MCF 10A (cell line): Measurements from ENCODE around the gene GLCCI1. TPM values are rescaled to one million over a fixed set of nuclear protein-coding genes. Genes with fewer than 3 reads are reported as not detected.
"Not testable (repeated sequence)": the region's sequence is repeated elsewhere in the genome, so short reads cannot be mapped to it uniquely, and the experiment has no call there.

ENCODE experiments used
- BruUV-seq: library from RNA; stranded (reverse); fragments of 400-500 nt; replicated peaks from 2 replicates; lab custom pipeline; 2021; lab: Mats Ljungman, UMichigan
- CTCF ChIA-PET: fragments of 300-600 bp; sonication (Branson Sonifier 250); formaldehyde crosslinking; extraction: SDS; loops from one replicate; lab custom pipeline; 2021; ENCODE audit warnings: antibody characterized with exemption, inconsistent platforms; lab: Yijun Ruan, JAX
- POLR2A ChIA-PET: fragments of 300-600, 350-650 bp; sonication (Branson Sonifier 250); formaldehyde crosslinking; extraction: SDS; loops from one replicate; lab custom pipeline; 2020; ENCODE audit warnings: antibody characterized with exemption, inconsistent platforms; lab: Yijun Ruan, JAX
- DNase-seq: peaks from one replicate; pipeline ENCODE4 v3.0.0-alpha.2; 2018; ENCODE audit not compliant: unreplicated experiment
- H3K27ac Mint-ChIP-seq: one replicate; pipeline ENCODE4 v1.8.0; 2022; ENCODE audit warnings: mild to moderate bottlenecking, low read depth, mixed read lengths; ENCODE audit not compliant: unreplicated experiment
- H3K27me3 Mint-ChIP-seq: one replicate; pipeline ENCODE4 v1.8.0; 2022; ENCODE audit warnings: mixed read lengths; ENCODE audit not compliant: insufficient read depth, unreplicated experiment
- H3K36me3 Mint-ChIP-seq: one replicate; pipeline ENCODE4 v1.8.0; 2022; ENCODE audit warnings: mild to moderate bottlenecking, moderate library complexity, mixed read lengths; ENCODE audit not compliant: insufficient read depth, unreplicated experiment
- H3K4me1 Mint-ChIP-seq: one replicate; pipeline ENCODE4 v1.8.0; 2022; ENCODE audit warnings: mixed read lengths; ENCODE audit not compliant: insufficient read depth, unreplicated experiment
- H3K4me3 Mint-ChIP-seq: one replicate; pipeline ENCODE4 v1.8.0; 2022; ENCODE audit warnings: mild to moderate bottlenecking, moderate library complexity, mixed read lengths; ENCODE audit not compliant: unreplicated experiment
- H3K9me3 Mint-ChIP-seq: one replicate; pipeline ENCODE4 v1.8.0; 2022; ENCODE audit warnings: mixed read lengths; ENCODE audit not compliant: unreplicated experiment
- intact Hi-C: fragments of 100-400 bp; cut with micrococcal nuclease; formaldehyde crosslinking; loops from 2 replicates; pipeline ENCODE4 v1.14.1; 2022
- total RNA-seq: library from RNA; stranded (reverse); gene quantifications from 2 replicates; pipeline ENCODE4 v1.2.3, GENCODE V29; 2022
- TF ChIP-seq, protein P1 (sequence below): fragments of 200-600 bp; IDR thresholded peaks from one replicate; pipeline ENCODE4 v1.8.0; 2022; ENCODE audit warnings: antibody characterized with exemption, mild to moderate bottlenecking; ENCODE audit not compliant: unreplicated experiment

The GLCCI1 gene
- total RNA-seq, 1 experiment from 2014 or later = 5.3 TPM

DNA sequence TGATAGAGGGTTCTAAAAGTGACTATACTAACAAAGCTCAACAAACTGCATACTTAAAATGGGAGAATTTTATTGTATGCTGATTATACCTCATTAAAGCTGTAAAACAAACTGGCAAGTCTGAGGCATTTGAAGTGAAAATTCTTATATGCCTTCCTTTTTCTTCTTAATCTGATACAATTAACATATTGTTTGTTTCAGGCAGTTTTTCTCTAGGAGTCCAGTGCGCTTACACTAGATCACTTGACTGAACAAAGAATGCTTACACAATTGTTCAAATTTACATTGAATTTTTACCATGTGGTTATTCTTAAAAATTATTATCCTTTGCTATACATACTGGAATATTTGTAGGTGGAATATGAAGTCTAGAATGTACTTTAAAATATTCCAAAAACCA is 89.0 kb downstream of the GLCCI1 start:
- intact Hi-C loops = no loop called here
- peaks cover 27% of the 10 kb centered on the region for H3K36me3 Mint-ChIP-seq
- POLR2A ChIA-PET = no interaction called here

DNA sequence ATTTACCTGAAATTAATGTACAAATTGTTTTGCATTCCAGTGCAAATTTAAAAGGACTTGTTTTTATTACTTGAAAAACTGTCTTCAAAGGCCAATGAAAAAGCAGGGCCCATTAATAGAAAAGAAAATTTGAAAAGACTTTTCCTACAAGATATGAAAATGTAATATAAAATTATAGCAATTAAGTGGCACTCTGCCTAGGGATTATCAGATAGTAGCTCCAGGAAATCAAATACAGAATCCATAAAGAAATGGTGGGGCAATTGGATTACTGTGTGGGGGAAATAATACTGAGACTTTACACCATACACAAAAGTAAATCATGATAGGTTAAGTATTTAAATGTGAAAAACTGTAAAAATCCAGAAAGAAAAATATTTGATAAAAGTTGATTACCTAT is 89.7 kb downstream of the GLCCI1 start:
- Mint-ChIP-seq H3K36me3 (peaks cover 30% of the 10 kb centered on the region), H3K4me3 (no peak overlapping the region), H3K4me1 (no peaks in the 10 kb centered on the region), H3K9me3 (no peaks in the 10 kb centered on the region), H3K27ac (no peak overlapping the region), H3K27me3 (no peaks in the 10 kb centered on the region)
- TF ChIP-seq, protein P1, sequence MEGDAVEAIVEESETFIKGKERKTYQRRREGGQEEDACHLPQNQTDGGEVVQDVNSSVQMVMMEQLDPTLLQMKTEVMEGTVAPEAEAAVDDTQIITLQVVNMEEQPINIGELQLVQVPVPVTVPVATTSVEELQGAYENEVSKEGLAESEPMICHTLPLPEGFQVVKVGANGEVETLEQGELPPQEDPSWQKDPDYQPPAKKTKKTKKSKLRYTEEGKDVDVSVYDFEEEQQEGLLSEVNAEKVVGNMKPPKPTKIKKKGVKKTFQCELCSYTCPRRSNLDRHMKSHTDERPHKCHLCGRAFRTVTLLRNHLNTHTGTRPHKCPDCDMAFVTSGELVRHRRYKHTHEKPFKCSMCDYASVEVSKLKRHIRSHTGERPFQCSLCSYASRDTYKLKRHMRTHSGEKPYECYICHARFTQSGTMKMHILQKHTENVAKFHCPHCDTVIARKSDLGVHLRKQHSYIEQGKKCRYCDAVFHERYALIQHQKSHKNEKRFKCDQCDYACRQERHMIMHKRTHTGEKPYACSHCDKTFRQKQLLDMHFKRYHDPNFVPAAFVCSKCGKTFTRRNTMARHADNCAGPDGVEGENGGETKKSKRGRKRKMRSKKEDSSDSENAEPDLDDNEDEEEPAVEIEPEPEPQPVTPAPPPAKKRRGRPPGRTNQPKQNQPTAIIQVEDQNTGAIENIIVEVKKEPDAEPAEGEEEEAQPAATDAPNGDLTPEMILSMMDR = no peak
- ChIA-PET CTCF (no interaction called here), POLR2A (no interaction called here)
- BruUV-seq = no TSS peak
- intact Hi-C loops = no loop called here
- no peak for DNase-seq

More for the DNA sequence above, 89.0 kb downstream of the GLCCI1 start:
- no peak overlapping the region for H3K27ac Mint-ChIP-seq
- no peaks in the 10 kb centered on the region for H3K4me1 Mint-ChIP-seq
- H3K27me3 Mint-ChIP-seq = no peaks in the 10 kb centered on the region
- no peaks in the 10 kb centered on the region for H3K9me3 Mint-ChIP-seq
- CTCF ChIA-PET = interaction anchor here (1.1 kb wide), 1 partner anchor 22 kb away, joined by 3 read pairs; no protein-coding TSS in a partner anchor
- no TSS peak for BruUV-seq
- no peak for DNase-seq
- TF ChIP-seq, protein P1 = no peak
- no peak overlapping the region for H3K4me3 Mint-ChIP-seq

DNA sequence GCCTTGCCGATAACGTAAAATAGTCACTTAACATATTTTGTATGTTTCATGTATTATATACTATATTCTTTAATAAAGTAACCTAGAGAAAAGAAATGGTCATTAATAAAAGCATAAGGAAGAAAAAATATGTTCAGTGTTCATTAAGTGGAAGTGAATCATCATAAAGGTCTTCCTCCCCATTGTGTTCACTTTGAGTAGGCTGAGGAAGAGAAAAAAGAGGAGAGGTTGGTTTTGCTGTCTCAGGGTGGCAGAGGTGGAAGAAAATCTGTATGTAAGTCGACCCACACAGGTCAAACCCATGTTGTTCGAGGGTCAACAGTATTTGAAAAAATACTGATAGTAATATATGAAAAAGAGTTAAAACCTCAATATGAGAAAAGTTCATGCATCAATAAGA is 90.3 kb downstream of the GLCCI1 start:
- peaks cover 35% of the 10 kb centered on the region for H3K36me3 Mint-ChIP-seq
- no peak for DNase-seq
- TF ChIP-seq, protein P1 = no peak
- no peak overlapping the region for H3K27ac Mint-ChIP-seq
- no TSS peak for BruUV-seq
- CTCF ChIA-PET = interaction anchor here (0.5 kb wide), 1 partner anchor 120 kb away, joined by 3 read pairs; no protein-coding TSS in a partner anchor
- no peak overlapping the region for H3K4me3 Mint-ChIP-seq
- H3K4me1 Mint-ChIP-seq = peaks cover 3% of the 10 kb centered on the region
- POLR2A ChIA-PET = no interaction called here
- intact Hi-C loops = no loop called here
- no peaks in the 10 kb centered on the region for H3K9me3 Mint-ChIP-seq
- no peaks in the 10 kb centered on the region for H3K27me3 Mint-ChIP-seq

- intact Hi-C loops = no loop called here
- Mint-ChIP-seq H3K27ac (no peak overlapping the region), H3K9me3 (no peaks in the 10 kb centered on the region), H3K4me3 (no peak overlapping the region), H3K36me3 (peaks cover 34% of the 10 kb centered on the region), H3K27me3 (no peaks in the 10 kb centered on the region), H3K4me1 (peaks cover 14% of the 10 kb centered on the region)
- TF ChIP-seq, protein P1 = no peak
- CTCF ChIA-PET = no interaction called here
- no TSS peak for BruUV-seq
- POLR2A ChIA-PET = no interaction called here
- DNase-seq = no peak
Measured at GRCh38 chr7:8060241-8060640, 91.6 kb downstream of the GLCCI1 start.

- BruUV-seq, DNase-seq, H3K9me3 Mint-ChIP-seq, H3K27me3 Mint-ChIP-seq, H3K4me3 Mint-ChIP-seq, intact Hi-C loops: not testable (repeated sequence)
- CTCF ChIA-PET = interaction anchor here (1.2 to 1.9 kb wide), 2 partner anchors 27 to 382 kb away, joined by 6 to 8 read pairs; no protein-coding TSS in a partner anchor
- POLR2A ChIA-PET = interaction anchor here (1.0 kb wide), 1 partner anchor 39 kb away, joined by 3 read pairs; no protein-coding TSS in a partner anchor
- Mint-ChIP-seq H3K36me3 (peaks cover 22% of the 10 kb centered on the region), H3K4me1 (peaks cover 28% of the 10 kb centered on the region), H3K27ac (peak overlapping the region; percentile 84)
Measured at GRCh38 chr7:8063300-8063699, 94.7 kb downstream of the GLCCI1 start.
